GM21825 (cell line): ENCODE data around the gene FAM222A.

Source experiments
- ATAC-seq: cut with Tn5 transposase; IDR thresholded peaks from one replicate; pipeline ENCODE4 v1.9.1; 2021; ENCODE audit warnings: mild to moderate bottlenecking, moderate library complexity; ENCODE audit not compliant: unreplicated experiment

The FAM222A gene

GRCh38 chr12:109710747-109711595 is 2.7 kb upstream of the FAM222A start:
- ATAC-seq = no peak

GRCh38 chr12:109711596-109712461 is 1.8 kb upstream of the FAM222A start:
- no peak for ATAC-seq

GRCh38 chr12:109714141-109714912 is 702 bp downstream of the FAM222A start:
- peak; percentile 8 for ATAC-seq

DNA sequence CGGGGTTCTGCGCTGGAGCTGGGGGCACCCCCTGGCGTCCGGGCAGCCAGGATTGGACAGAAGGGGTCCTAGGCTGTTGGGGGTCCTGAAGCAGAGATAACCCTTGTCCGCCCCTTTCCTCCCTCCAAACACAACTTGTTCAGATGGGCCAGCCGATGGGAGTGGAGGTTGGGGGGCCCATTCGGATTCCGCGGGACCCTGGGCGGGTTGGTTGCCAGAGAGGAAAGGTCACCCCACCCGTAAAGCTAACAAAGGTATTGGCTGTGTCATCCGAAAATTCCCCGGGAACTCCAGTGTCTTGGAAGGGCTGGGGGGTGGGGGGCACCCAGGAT is 1.3 kb downstream of the FAM222A start:
- no peak for ATAC-seq

DNA sequence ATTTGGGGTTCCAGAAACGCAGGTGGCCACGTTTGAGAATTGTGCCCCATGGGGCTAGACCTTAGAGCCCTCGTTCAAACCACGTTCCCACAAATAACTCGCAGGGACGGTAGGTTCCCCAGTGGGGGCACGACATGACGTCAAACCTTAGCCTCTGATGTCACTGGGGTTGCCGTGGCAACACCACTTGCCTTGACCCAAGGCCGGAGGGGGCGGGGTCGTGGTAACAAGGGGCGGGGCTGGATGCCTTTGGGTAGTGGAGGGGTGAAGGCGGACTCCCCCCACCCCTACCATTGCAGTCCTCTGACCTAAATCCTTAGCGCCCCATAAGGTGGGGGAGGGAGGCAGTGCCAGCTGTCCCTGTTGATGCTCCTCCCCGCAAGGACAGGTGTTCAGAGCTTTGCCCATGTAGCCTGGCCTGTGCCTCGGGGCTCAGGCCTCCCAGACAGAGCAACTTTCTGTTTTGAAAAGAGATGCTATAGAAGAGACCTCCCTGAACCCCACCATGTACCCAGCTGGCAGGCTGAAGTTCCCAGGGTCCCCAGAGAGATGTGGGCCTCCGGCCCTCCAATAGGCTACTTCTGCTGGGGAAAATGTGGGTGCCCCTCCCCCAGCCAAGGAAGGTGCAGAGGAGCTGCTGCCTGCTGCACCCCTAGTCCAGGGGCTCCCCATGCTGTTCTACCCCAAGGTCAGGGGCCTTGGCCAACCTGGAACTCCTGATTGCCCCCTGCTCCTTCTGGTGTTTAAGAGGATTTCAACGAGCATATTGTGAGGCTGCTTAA is 1.9 kb downstream of the FAM222A start:
- no peak for ATAC-seq

DNA sequence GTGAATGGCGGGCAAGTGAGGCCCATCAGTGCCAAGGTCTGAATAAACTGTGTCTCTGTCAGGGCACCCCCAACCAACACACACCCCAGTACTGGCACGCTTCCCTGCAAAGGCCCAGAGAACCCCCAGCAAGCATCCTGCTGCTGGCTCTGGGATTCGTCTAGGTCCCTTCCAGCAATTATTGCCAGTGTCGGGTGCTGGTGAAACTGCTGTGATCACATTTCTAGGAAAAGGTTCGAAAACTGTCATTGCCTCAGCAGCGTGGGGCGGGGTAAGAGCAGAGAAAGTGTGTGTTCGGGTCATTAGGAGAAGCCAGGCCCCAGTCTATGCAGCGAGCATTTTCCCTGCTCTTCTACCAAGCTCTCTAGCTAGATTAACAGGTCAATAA is 2.5 kb downstream of the FAM222A start:
- no peak for ATAC-seq

DNA sequence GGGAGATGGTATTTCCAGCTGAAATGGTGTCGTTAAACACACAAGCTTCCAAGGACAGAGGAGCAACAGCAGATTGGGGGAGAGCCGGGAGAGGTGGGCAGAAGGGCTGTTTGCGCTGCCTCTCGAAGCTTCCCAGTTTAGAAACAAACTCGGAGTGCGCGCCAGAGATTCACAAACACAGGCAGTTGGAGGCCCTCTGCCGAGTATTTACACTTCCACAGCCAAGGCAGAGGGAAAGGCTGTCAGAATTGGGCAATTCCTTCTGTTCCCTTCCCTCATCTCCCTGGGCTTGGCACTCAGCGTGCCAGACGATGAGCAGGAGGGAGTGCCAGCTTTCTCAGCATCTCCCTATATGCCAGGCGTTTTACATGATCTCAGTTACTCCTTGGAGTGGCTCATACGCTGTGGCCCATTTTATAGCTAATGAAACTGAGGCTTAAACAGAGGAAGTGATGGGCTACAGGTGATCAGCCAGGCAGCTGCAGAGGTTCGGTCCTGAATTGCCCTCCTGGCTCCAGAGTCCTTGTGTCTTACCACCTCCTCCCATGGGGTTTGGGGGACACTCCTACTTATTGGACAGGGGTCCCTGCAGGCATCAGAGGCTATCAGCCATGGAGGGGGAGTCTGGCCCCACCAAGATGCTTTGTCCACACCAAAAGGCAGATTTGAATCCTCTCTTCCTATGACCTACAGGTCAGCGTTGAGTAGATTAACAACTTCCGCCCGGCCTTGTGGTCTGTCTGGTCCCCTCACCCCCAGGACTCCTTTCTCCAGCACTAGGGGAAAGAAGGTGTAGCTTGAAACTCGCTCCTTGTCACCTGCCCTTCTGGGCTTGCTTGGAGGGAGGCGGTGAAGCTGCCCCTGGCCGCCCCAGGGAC is 3.1 kb downstream of the FAM222A start:
- ATAC-seq = no peak

DNA sequence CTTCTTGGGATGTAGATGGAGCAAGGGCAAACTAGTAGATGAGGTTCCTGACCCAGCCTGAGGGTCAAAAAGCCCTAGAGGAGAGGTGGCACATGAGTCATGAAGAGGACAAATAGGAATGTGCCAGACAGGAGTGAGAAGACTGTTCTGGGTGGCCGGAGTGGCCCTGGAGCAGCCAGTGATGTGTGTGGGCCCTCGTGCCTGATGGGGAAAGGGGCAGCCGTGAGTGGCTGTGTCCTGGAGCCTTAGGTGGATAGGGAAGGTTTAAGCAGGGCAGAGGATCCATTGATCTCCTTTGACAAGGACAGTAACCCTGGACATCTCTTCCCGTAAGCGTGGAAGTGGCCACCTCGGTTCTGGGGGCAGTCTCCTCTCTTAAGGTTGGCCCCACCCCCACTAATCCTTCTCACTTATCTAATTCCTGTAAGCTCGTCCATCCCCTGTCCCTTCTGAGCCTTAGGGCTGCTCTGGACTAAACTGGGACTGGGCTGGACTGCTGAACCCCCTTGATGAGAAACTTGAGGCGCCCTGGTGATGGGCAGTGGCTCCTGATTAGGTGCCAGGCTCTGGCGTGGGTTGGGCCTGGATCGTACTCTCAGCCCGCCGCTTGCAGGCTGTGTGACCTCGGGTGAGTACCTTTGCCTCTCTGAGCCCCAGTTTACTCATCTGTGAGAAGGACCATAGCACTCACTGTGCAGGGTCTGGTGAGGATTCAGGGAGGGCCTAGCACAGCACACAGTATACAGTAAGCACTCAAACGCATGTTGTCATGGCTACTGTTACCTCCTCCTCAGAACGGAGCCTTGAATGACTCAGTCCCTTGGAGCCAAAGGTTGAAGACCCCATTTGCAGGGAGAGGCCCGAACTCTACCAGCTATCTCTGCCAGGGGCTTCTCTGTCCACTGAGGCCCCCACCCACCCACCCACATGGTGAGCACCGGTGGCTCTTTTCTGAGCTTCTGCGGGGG is 4.0 kb downstream of the FAM222A start:
- no peak for ATAC-seq

- no peak for ATAC-seq
Measured at GRCh38 chr12:109718390-109718789, 4.8 kb downstream of the FAM222A start.

GRCh38 chr12:109719123-109720022 is 5.7 kb downstream of the FAM222A start:
- no peak for ATAC-seq

GRCh38 chr12:109720152-109720856 is 6.7 kb downstream of the FAM222A start:
- no peak for ATAC-seq

- no peak for ATAC-seq
Measured at GRCh38 chr12:109720857-109721189, 7.2 kb downstream of the FAM222A start.

DNA sequence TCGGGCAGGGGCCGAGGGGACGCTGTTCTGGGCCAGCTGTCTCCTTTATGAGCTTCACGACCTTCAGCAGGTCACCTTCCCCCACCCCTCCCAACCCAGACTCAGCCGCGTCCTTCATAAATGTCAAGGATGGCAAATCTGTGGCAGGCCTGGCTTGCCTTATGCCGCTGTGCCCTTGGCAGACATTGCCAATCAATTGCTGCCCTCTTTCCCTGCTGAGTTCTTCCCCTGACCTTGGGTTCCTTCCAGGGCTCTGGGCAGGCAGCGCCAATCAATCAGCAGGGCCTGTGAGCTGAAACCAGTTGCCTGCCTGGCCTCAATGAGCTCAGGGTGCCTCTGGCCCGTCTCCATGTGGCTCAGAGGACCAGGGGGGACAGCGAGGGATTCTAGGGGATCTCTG is 7.7 kb downstream of the FAM222A start:
- no peak for ATAC-seq

DNA sequence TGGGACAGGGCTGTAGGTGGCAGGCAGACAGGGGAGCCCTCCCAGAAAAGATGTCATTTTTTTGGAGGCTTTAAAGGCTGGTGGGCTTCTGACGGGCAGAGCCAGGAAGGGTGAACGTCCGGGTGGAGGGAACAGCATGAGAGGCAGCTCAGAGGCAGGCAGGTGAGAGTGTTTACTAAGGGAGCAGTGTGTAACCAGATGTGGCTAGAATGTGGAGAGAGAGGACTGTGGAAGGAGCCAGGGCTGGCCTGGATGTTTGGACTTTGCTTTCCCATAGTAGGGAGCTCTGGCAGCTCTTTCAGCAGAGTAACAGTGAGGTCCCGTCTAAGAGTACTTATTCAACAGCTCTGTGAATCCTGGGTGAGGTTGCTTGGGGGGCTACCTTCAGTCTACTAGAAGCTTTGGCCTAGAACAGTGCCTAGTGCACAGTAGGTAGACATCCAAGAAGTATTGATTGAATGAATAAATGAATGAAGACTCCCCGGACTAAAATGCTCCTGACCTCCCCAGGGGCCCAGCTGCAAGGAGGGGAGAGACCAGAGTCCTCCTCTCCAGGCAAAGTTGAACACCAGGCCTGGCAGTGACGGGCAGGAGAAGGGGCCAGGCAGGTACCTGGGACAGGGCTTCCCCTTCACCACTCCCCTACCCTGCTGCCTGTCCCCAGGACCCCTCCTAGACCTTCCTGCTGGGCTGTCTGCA is 8.5 kb downstream of the FAM222A start:
- ATAC-seq = no peak

- no peak for ATAC-seq
Measured at GRCh38 chr12:109722721-109723094, 9.1 kb downstream of the FAM222A start.

DNA sequence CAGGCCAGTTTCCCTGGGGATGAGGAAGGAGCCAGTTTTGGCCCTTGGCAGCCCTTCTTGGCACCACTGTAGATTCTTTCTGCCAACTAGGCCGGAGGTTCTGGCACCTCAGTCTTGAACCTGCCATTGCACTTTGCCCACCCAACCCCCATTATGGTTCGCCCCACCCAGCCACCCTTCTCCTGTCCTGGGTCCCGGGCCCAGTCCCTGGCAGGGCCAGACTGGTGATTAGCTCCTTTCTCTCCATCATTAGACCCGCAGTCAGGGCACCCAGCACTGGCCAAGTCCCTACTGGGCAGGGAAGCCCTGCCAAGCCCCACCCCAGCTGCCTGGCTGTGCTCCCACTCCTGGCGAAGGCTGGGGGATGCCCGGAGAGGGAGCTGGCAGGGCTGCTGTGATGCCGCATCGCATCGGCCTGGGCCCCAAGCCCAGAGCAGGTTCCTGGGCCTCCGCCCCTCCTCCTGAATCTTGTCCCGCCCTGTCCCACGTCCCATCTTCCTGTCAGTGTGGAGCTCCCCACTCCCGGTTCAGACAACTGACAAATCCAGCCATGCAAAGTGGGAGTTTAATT is 9.8 kb downstream of the FAM222A start:
- no peak for ATAC-seq
